CD14-positive monocyte (primary cell): ENCODE data around the gene AP2M1. TPM values are rescaled to one million over a fixed set of nuclear protein-coding genes. Genes with fewer than 3 reads are reported as not detected.

Experiments
- DNase-seq, 3 donors: peaks; one replicate each; pipeline ENCODE4 v3.0.0-alpha.2; 2011 to 2022
- H2AFZ ChIP-seq: 2 replicates; pipeline ENCODE4 v1.6.0; 2012; ENCODE audit warnings: mild to moderate bottlenecking, low read depth, low read length, inconsistent platforms; ENCODE audit not compliant: insufficient read depth, poor library complexity, severe bottlenecking
- H3K27ac ChIP-seq, 2 donors: 1 replicate in 1 of 2; 2 replicates in 1 of 2; pipeline ENCODE4 v1.5.1; 2012 to 2013; ENCODE audit warnings: low read length in 2 of 2, control low read depth in 1 of 2, inconsistent platforms in 1 of 2, low read depth in 1 of 2, mild to moderate bottlenecking in 1 of 2
- H3K27me3 ChIP-seq, 2 donors: one replicate each; pipeline versions ENCODE4 v1.6.0 to v1.6.1; 2011 to 2013; ENCODE audit warnings: low read length in 2 of 2; ENCODE audit not compliant: control insufficient read depth in 2 of 2, insufficient read depth in 2 of 2
- H3K36me3 ChIP-seq, 2 donors: replicated peaks in 1 of 2; 1 replicate in 1 of 2; 2 replicates in 1 of 2; pipeline versions ENCODE4 v1.5.1 to v1.6.1; 2012 to 2013; ENCODE audit warnings: low read length in 2 of 2, control low read depth in 1 of 2, inconsistent platforms in 1 of 2, mild to moderate bottlenecking in 1 of 2; ENCODE audit not compliant: insufficient read depth in 2 of 2, control insufficient read depth in 1 of 2
- H3K4me1 ChIP-seq, 2 donors: 1 replicate in 1 of 2; 2 replicates in 1 of 2; pipeline versions ENCODE4 v1.5.1 to v1.6.1; 2012 to 2013; ENCODE audit warnings: low read length in 2 of 2, control low read depth in 1 of 2, inconsistent platforms in 1 of 2, mild to moderate bottlenecking in 1 of 2, moderate library complexity in 1 of 2; ENCODE audit not compliant: insufficient read depth in 2 of 2, control insufficient read depth in 1 of 2
- H3K4me2 ChIP-seq: replicated peaks from 2 replicates; pipeline ENCODE3; 2012; ENCODE audit warnings: low read length, moderate library complexity, mild to moderate bottlenecking; ENCODE audit not compliant: poor library complexity, severe bottlenecking; ENCODE audit errors: extremely low read depth
- H3K4me3 ChIP-seq, 3 experiments: fragments of 200-600 bp in 1 of 3; sonication (generic) in 1 of 3; replicated peaks in 1 of 3; 1 replicate in 2 of 3; 2 replicates in 1 of 3; pipeline ENCODE4 v1.5.1; 2011 to 2013; ENCODE audit warnings: low read length in 3 of 3, mild to moderate bottlenecking in 3 of 3, control low read depth in 2 of 3, low read depth in 2 of 3, inconsistent platforms in 1 of 3, moderate library complexity in 1 of 3
- H3K79me2 ChIP-seq: 2 replicates; pipeline ENCODE4 v1.6.0; 2012; ENCODE audit warnings: mild to moderate bottlenecking, control low read depth, inconsistent platforms, low read length, moderate library complexity; ENCODE audit not compliant: insufficient read depth
- H3K9ac ChIP-seq: 2 replicates; pipeline ENCODE4 v1.6.0; 2017; ENCODE audit warnings: low read length, mild to moderate bottlenecking; ENCODE audit not compliant: insufficient read depth, poor library complexity, severe bottlenecking
- H3K9me3 ChIP-seq, 2 donors: replicated peaks in 1 of 2; 1 replicate in 1 of 2; 2 replicates in 1 of 2; pipeline versions ENCODE4 v1.5.1 to v1.6.1; 2012 to 2013; ENCODE audit warnings: low read length in 2 of 2, control low read depth in 1 of 2; ENCODE audit not compliant: control insufficient read depth in 1 of 2, insufficient read depth in 1 of 2
- H4K20me1 ChIP-seq: 2 replicates; pipeline ENCODE4 v1.6.0; 2012; ENCODE audit warnings: mild to moderate bottlenecking, low read length, control low read depth, moderate library complexity; ENCODE audit not compliant: insufficient read depth
- H3K27ac Mint-ChIP-seq, 7 donors: one replicate each; pipeline ENCODE4 v1.8.0; 2020; ENCODE audit warnings: mild to moderate bottlenecking in 7 of 7, mixed read lengths in 7 of 7, moderate library complexity in 6 of 7, inconsistent platforms in 2 of 7
- H3K27me3 Mint-ChIP-seq, 3 donors: one replicate each; pipeline ENCODE4 v1.8.0; 2021 to 2022; ENCODE audit warnings: low read depth in 3 of 3, mild to moderate bottlenecking in 3 of 3, mixed read lengths in 3 of 3, moderate library complexity in 3 of 3, inconsistent platforms in 1 of 3
- H3K36me3 Mint-ChIP-seq, 2 donors: one replicate each; pipeline ENCODE4 v1.8.0; 2020; ENCODE audit warnings: mixed read lengths in 2 of 2, inconsistent platforms in 1 of 2, mild to moderate bottlenecking in 1 of 2
- H3K4me1 Mint-ChIP-seq: one replicate; pipeline ENCODE4 v1.8.0; 2020; ENCODE audit warnings: mild to moderate bottlenecking, mixed read lengths
- H3K4me3 Mint-ChIP-seq, 2 donors: one replicate each; pipeline ENCODE4 v1.8.0; 2020; ENCODE audit warnings: mild to moderate bottlenecking in 2 of 2, mixed read lengths in 2 of 2, moderate library complexity in 1 of 2
- H3K9me3 Mint-ChIP-seq, 7 donors: one replicate each; pipeline ENCODE4 v1.8.0; 2020 to 2022; ENCODE audit warnings: mixed read lengths in 7 of 7, mild to moderate bottlenecking in 6 of 7, moderate library complexity in 6 of 7, inconsistent platforms in 2 of 7
- WGBS: methylation state at CpG from one replicate; pipeline ENCODE4 v1.1.5; 2013; ENCODE audit warnings: missing lambda C conversion rate; ENCODE audit not compliant: insufficient coverage; 5-methylcytosine and 5-hydroxymethylcytosine counted together
- intact Hi-C, 2 donors: fragments of 100-400 bp; cut with micrococcal nuclease; formaldehyde crosslinking; loops; one replicate each; pipeline versions ENCODE4 v1.15.0 to v1.15.1; 2023
- polyA plus RNA-seq, 3 donors: library from polyadenylated mRNA; depleted of rRNA in 1 of 3; unstranded in 2 of 3; stranded (reverse) in 1 of 3; fragments of 300-500 nt in 2 of 3; fragments of >200 nt in 1 of 3; fragmentation: Illumina TruSeq in 2 of 3; gene quantifications; 1 replicate in 2 of 3; 2 replicates in 1 of 3; pipeline ENCODE4 v1.2.3, GENCODE V29; 2012 to 2021
- TF ChIP-seq, protein P1 (sequence below): fragments of 200-600 bp; IDR thresholded peaks from one replicate; pipeline ENCODE4 v1.8.0; 2022; ENCODE audit warnings: antibody characterized with exemption, mild to moderate bottlenecking

The AP2M1 gene
- polyA plus RNA-seq, 3 donors, result 283 to 327 (median 295) TPM

DNA sequence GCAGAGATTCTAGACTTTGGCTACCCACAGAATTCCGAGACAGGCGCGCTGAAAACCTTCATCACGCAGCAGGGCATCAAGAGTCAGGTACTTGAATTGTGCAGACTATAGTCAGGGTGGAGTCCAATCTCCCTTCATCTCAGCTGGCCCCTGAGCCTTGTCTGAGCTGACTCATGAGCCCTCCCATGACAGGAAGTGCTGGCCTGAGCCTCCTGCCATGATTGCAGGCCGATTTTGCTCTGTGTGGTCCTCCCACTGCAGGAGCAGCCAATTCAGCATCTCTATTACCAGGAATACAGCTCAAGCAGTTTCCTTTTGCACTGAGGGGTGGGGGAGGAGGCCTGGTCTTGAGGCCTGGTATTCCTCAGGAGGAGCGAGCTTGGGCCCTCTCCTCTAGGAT lies 5.5 kb downstream of the AP2M1 start:
- peaks cover 40% of the 10 kb centered on the region for H4K20me1 ChIP-seq
- WGBS, result 83% methylated on average over 2 of the region's 6 CpGs
- no peaks in the 10 kb centered on the region for H3K9me3 Mint-ChIP-seq
- no peak for DNase-seq
- peaks cover 73 to 78% of the 10 kb centered on the region in 2 donors for H3K36me3 ChIP-seq
- no peaks in the 10 kb centered on the region for H3K27me3 ChIP-seq
- no peak overlapping the region for H3K4me2 ChIP-seq
- H3K27me3 Mint-ChIP-seq, result no peaks in the 10 kb centered on the region
- TF ChIP-seq, protein P1, sequence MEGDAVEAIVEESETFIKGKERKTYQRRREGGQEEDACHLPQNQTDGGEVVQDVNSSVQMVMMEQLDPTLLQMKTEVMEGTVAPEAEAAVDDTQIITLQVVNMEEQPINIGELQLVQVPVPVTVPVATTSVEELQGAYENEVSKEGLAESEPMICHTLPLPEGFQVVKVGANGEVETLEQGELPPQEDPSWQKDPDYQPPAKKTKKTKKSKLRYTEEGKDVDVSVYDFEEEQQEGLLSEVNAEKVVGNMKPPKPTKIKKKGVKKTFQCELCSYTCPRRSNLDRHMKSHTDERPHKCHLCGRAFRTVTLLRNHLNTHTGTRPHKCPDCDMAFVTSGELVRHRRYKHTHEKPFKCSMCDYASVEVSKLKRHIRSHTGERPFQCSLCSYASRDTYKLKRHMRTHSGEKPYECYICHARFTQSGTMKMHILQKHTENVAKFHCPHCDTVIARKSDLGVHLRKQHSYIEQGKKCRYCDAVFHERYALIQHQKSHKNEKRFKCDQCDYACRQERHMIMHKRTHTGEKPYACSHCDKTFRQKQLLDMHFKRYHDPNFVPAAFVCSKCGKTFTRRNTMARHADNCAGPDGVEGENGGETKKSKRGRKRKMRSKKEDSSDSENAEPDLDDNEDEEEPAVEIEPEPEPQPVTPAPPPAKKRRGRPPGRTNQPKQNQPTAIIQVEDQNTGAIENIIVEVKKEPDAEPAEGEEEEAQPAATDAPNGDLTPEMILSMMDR, result no peak
- peaks cover 43% of the 10 kb centered on the region for H3K79me2 ChIP-seq
- H3K9me3 ChIP-seq, result no peaks in the 10 kb centered on the region
- no peak overlapping the region for H3K9ac ChIP-seq
- no peak overlapping the region for H3K4me3 Mint-ChIP-seq
- H3K4me1 Mint-ChIP-seq, result peaks cover 33% of the 10 kb centered on the region
- no peak overlapping the region for H3K27ac ChIP-seq
- intact Hi-C loops, result no loop called here
- H3K27ac Mint-ChIP-seq, result peak overlapping the region in 1 of 7 donors; percentile 73
- H3K4me1 ChIP-seq, result peaks cover 25 to 28% of the 10 kb centered on the region in 2 donors
- no peak overlapping the region for H3K4me3 ChIP-seq
- no peak overlapping the region for H2AFZ ChIP-seq
- H3K36me3 Mint-ChIP-seq, result peaks cover 69 to 78% of the 10 kb centered on the region in 2 donors

DNA sequence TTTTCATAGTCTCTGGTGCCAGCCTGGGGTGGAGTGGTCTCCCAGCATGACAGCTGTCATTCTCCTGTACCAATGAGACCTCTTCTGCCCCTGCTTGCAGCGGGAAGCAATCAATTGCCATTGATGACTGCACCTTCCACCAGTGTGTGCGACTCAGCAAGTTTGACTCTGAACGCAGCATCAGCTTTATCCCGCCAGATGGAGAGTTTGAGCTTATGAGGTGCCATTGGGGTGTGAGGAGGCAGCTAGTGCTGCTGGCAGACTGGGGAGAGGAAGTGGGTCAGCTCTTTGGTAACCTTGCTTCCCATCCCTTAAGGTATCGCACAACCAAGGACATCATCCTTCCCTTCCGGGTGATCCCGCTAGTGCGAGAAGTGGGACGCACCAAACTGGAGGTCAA lies 6.9 kb downstream of the AP2M1 start:
- Histone ChIP-seq H3K4me1 (peaks cover 19 to 24% of the 10 kb centered on the region in 2 donors), H3K9me3 (no peaks in the 10 kb centered on the region), H3K36me3 (peaks cover 73 to 78% of the 10 kb centered on the region in 2 donors), H4K20me1 (peaks cover 34% of the 10 kb centered on the region), H3K27ac (no peak overlapping the region), H3K9ac (no peak overlapping the region), H3K27me3 (no peaks in the 10 kb centered on the region), H3K79me2 (peaks cover 34% of the 10 kb centered on the region), H3K4me2 (no peak overlapping the region), H3K4me3 (no peak overlapping the region), H2AFZ (no peak overlapping the region)
- Mint-ChIP-seq H3K4me1 (peaks cover 25% of the 10 kb centered on the region), H3K27me3 (no peaks in the 10 kb centered on the region), H3K27ac (peak overlapping the region in 2 of 7 donors; percentile 58 to 69), H3K36me3 (peaks cover 69 to 78% of the 10 kb centered on the region in 2 donors), H3K4me3 (no peak overlapping the region), H3K9me3 (no peaks in the 10 kb centered on the region)
- intact Hi-C loops, result no loop called here
- WGBS, result 96% methylated on average over 3 of the region's 9 CpGs
- TF ChIP-seq, protein P1, result no peak
- DNase-seq, result no peak
